DMS 273 (cell line): ENCODE data around the gene TARBP2.

ENCODE experiments used
- DNase-seq: peaks from one replicate; lab custom pipeline; 2025; ENCODE audit not compliant: unreplicated experiment; lab: John Stamatoyannopoulos, UW

The TARBP2 gene

GRCh38 chr12:53493610-53494391 lies 7.3 kb upstream of the TARBP2 start:
- peak; percentile 42 for DNase-seq

DNA sequence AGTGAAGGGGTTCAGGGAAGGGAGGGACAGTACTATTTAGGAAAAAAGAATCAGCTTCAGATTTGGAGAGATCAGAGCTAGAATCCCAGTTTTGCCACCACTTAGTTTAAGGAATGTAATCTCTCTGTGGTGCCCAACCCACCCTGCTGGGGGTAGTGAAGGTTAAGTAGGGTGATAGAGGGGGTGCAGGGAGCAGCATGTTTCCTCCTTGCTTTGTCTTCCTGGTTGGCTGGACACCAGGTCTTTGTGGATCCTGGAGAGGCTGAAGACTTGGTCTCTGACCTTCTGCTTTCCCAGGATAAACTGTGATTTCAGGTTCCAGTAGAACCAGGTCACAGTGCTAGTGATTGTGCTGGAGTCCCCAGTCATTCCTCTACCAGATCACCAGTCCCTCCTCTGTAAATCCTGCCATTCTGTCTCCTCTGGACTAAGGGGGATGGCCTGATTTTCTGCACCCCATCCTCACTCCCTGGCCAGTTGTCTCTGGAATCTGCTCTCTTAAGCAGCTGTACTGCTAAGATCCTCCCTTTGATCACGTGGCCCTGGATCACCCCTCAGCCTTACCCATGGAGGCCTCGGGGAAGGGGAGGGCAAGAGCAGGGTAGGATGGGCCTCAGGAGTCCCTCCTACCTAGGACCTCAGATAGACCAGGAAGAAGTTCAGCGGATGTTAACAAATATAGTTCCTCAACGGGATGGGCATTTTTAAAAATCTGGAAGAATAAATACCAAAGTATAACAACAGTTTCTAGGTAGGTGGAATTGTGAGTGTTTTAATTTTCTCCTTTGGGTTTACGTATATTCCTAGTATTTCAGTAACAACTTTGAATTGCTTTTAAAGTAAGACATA lies 5.0 kb upstream of the TARBP2 start:
- peak; percentile 54 for DNase-seq

GRCh38 chr12:53496752-53497032 lies 4.4 kb upstream of the TARBP2 start:
- DNase-seq, result no peak

DNA sequence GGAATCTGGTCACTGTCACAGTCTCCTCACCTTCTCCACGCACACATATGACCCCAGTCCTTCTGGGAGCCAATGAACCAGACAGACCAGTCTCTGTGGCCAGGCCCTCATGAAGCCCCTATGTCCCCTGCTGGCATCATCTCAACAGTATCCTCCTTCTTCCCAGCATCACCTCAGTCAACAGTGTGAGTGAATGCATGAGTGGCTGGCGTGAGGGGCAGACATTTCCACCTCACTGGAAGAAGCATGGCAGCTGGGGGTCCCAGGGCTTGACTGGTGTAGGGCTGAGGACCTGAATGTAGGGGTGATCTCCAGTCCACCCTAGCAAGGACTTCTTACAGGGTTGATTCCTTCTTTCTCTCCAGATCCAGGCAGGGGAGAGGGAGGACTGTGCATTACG lies 3.6 kb upstream of the TARBP2 start:
- no peak for DNase-seq

- DNase-seq, result no peak
Measured at GRCh38 chr12:53498235-53498630, 2.9 kb upstream of the TARBP2 start.

GRCh38 chr12:53499266-53500141 lies 1.6 kb upstream of the TARBP2 start, which contains the start of gene MAP3K12:
MAP3K12 (minus strand) TSS chr12:53499458; CDS start chr12:53487391, 12,067 bp downstream.
- DNase-seq, result peak; percentile 67

- DNase-seq, result no peak
Measured at GRCh38 chr12:53500142-53500775, 824 bp upstream of the TARBP2 start.

- DNase-seq, result no peak
Measured at GRCh38 chr12:53501615-53502181, 615 bp downstream of the TARBP2 start.

DNA sequence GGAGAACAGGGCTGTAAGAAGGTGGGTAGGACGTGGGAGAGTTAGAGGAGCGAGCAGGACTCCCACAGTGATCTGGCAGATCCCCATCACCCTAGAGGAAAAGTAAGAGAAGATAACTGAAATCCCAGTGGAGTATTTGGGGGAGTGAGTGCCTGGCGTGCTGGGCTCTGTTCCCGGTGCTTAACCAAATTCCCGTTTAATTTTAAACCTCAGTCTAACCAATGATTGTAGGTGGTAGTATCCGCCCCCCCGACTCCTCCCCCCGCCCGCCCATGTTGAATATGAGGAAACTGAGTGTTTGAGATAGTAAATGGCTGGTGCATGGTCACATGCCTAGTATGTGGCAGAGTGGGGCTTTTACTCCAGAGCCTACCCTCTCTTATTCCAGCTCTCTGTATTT lies 1.2 kb downstream of the TARBP2 start:
- DNase-seq, result no peak

GRCh38 chr12:53502983-53503728 lies 2.1 kb downstream of the TARBP2 start:
- DNase-seq, result no peak

DNA sequence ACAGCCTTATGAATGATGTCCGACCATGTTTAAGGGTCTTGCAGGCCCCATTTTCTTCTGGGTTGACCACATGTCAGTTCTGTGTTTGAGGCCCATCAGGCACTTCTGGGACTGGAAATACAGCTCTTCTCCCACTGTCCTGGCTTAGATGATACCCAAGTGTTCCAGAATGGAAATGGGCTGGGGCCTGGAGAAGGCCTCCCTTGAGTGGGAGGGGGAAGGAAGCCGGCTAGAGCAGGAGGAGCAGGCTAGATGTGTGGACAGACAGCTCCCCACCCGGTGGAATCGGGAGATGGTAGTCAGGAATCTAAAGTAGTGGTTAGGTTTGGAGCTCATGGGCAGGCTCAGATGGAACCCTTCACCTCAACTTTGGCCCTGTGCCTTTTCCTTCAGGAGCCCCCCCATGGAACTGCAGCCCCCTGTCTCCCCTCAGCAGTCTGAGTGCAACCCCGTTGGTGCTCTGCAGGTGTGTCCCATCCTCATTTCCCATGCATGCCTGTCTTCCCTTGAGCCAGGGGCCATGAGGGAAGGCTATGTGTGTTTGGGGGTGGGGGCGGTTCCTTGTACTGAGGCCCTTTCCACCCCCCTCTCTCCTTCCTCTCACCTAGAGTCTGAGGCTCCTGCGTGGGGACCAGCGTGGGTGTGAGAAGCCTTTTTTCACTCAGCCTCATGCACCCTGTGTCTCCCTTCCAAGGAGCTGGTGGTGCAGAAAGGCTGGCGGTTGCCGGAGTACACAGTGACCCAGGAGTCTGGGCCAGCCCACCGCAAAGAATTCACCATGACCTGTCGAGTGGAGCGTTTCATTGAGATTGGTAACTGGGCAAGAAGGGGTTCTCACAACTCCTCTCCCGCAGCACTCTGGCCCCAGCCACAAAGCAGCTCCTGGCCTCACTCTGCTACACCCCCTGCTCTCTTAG lies 3.2 kb downstream of the TARBP2 start:
- no peak for DNase-seq

DNA sequence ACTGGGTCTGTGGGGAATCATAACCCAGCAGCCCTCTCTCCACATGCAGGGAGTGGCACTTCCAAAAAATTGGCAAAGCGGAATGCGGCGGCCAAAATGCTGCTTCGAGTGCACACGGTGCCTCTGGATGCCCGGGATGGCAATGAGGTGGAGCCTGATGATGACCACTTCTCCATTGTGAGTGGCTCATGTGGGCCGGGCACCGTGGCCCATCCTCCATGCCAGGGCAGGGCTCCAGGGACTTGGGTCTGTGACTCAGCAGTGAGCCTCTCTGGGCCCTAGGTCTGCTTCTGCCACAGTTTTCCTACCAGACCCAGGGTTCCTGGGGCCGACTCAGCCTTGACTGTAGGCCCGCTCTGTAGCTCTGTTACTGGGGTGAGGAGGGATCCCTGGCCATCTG lies 4.0 kb downstream of the TARBP2 start:
- DNase-seq, result no peak

DNA sequence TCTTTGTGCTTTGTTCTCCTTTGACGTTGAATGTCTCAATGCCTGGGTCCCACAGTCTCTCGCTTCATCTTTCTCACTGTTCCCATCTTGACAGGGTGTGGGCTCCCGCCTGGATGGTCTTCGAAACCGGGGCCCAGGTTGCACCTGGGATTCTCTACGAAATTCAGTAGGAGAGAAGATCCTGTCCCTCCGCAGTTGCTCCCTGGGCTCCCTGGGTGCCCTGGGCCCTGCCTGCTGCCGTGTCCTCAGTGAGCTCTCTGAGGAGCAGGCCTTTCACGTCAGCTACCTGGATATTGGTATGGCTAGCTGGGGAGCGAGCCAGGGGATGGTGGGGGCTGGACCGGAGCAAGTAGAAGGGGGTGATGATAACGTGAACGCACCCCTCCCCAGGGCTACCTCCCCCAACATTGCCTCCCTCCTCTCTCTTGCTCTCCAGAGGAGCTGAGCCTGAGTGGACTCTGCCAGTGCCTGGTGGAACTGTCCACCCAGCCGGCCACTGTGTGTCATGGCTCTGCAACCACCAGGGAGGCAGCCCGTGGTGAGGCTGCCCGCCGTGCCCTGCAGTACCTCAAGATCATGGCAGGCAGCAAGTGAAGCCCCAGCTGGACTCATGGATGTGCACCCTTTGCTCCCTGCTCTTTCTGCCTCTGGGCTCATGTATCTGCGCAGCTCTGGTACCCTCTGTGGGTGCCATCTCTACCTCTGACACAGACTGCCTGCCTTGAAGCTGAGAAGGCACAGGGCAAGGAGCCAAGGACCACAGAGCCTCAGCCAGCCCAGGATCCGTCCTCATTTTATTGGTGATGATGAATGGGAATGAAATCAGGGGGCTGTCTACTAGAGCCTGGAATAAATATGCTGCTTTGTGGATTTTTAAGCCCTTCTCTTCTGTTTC lies 4.7 kb downstream of the TARBP2 start:
- no peak for DNase-seq

DNA sequence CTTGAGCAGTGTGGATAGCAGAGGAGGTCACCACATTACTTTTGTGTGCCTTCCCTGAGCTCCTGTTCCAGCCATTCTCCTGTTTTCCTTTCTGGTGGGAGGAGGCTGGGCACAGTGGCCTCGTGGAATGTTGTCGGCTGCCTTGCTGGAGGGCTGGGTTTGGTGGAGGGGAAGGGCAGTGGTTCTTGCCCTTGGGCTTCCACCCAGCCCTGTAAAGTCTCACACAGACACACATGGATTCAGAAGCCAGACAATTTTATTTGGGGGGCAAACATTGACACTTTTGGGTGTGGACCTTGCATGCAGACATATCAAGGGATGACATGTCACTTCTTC lies 5.3 kb downstream of the TARBP2 start:
- no peak for DNase-seq

DNA sequence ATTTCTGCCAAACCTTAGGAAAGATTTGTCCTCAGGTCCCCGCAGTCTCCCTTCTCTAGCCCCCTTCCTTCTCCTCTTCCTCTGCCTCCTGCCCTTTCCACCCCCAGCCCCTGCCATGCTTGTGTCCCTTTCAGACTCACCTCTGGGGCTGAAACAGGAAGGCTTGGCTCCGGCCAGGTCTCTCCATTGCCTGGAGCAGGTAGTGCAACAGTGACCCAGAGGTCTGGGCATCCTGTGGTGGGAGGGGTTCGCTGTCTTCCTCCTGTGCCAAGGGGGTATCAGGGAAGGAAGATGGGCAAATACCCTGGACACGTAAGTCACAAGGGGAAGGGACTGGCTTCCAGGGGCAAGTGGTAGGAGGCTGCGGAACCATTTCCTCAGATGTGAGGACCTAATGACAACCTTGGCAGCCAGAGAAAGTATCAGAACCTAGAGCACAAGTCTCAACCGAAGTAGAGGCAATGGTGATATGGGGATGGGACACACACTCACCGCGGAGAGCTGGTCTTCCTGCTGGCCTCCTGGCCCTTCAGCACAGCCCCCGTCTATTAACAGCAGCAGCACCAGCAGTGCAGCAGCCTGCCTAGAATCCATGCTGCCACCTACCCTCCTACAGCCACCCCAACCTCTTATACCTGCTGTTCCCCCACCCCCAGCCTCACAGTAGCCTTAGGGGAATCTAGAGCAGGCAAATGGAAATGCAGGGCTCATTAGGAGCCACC lies 6.0 kb downstream of the TARBP2 start, which contains the start of gene NPFF:
Gene NPFF (minus strand): TSS at position 604 of the 722 bp plus-strand sequence. CDS start 10 bp downstream, at position 594.
- no peak for DNase-seq

DNA sequence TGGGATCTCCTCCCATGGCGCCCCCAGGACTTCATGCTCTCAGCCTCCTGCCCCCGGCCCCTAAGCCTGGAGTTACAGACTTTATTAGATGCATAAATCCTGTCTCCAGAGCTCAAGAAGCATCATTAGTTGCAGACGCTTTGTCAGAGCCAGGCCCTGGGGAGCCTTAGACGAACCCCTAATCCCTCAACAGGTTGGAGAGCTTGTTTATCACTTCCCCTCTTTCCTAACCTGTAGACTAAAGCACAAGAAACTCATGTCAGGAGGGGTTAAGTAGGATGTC lies 6.5 kb downstream of the TARBP2 start:
- DNase-seq, result no peak

GRCh38 chr12:53508534-53509170 lies 7.6 kb downstream of the TARBP2 start:
- DNase-seq, result peak; percentile 87
